HG03378 (cell line): ENCODE data around the gene FXR2.

Experiments used
- ATAC-seq: cut with Tn5 transposase; IDR thresholded peaks from one replicate; pipeline ENCODE4 v1.9.1; 2021; ENCODE audit warnings: mild to moderate bottlenecking, moderate library complexity; ENCODE audit not compliant: unreplicated experiment

Gene FXR2

DNA sequence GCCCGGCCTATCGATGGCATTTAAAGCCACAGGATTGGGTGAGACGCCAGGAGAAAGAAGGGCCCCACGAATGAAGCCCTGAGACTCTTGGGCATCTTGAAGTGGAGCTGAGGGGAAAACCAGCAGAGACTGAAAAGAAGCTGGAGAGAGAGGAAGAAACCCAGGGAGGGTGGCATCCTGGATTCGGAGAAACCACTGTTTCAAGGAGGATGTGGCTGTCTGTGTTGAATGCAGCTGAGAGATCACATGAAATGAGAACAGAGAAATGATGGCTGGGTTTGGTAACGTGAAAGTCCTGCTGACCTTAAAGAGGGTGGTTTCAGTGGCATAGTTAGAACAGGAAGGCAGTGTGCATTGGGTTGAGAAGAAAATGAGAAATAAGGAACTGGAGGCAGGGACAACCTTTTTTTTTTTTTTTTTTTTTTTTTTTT lies 62.1 kb downstream of the FXR2 start:
- ATAC-seq = peak; percentile 65

DNA sequence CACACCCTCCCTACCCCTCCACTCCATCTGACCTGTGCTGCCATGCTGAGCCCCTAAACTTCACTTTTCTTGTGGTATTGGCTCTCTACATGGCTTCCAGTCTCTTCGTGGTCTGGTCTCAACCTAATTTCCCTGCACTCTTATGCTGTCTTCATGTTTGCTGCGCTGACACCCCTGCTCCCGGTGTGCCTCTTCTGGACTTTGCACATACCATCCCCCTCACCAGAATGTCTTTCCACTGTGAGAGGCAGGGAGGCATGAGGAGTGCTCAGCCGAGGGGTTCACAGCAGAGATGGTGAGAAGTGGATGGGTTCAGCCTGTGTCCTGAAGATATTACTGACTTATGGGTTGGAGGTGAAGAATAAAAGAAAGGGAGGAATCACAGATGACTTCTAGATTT lies 63.3 kb downstream of the FXR2 start:
- ATAC-seq = no peak

DNA sequence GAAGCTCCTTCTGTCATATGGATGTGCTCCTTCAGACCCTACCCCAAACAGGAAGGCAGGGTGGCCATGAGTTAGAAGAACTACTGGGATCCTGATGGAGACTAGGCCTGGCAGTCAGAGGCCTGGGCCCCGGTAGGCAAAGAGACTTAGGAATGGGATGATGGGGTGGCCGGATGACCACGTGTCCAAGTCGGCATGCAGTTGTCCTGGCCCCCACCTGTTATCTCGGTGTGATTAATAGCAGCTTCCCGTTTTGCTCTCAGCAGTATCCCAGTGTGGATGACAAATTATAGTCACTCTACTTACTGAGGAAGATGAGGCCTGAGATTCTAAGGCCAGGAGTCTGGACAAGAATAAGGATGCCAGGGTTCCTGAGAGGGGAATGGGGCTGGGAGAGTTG lies 64.4 kb downstream of the FXR2 start:
- ATAC-seq = no peak

DNA sequence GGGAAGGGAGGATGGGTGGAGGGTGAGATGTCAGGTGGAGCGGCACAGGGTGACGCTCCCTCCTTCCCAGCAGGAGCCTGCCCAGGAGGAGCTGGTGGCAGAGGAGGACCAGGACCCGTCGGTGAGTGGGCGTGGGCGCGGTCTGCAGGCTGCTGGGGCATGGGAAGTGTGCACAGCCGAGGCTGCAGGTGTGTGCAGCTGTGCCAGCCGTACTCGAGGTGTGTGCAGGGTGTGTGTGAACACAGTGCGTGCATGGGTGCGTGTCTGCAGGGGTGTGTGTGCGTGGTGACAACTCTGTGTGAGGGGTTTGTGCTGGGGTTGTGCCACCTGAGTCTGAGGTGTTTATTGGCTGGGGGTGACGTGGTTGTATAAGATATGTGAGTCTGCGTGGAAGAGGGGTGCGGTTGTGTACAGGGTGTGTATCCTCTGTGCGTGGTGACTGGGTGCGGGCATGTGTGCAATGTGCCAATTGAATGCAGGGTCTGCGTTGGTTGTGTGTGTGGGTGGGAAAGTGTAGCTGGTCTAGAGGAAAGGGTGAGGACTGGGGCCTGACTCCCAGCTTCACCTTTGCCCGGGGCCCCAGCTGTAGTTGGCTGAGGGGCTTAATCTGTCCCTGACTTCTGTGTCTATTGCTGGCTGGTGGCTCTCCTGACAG lies 65.2 kb downstream of the FXR2 start:
- no peak for ATAC-seq

DNA sequence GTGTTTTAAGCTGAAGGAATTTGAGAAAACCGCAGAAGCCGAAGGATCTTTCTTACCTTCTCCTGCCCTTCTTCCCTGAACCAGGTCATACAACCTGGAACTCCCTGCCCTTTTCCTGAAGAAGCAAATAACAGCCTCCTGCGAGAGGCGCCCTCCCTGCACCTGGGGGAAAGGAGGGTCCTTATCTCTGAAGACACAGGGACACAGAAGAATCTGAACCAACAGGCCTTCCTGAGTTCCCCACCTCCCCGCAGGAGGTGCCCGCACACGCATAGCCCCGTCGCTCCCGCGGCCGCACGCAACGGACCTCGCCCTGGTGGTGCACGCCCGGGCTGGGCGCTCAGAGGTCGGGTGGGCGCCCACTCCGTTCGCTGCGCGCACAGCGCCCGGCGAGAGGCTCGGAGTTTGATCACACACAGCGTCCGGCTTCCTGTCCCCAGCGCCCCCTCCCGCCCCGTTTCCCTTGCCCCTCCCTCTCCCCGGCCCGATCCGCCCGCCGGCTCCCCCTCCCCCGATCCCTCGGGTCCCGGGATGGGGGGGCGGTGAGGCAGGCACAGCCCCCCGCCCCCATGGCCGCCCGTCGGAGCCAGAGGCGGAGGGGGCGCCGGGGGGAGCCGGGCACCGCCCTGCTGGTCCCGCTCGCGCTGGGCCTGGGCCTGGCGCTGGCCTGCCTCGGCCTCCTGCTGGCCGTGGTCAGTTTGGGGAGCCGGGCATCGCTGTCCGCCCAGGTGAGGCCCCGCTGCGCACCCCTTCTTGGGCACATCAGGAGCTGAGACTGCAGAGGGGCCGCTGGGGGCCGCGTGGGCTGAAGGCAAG lies 65.9 kb downstream of the FXR2 start, which contains the start of gene TNFSF12:
TSS of gene TNFSF12 (plus strand) at position 474 of the 816 bp plus-strand sequence. CDS start at position 570, 96 bp downstream.
- ATAC-seq = no peak

DNA sequence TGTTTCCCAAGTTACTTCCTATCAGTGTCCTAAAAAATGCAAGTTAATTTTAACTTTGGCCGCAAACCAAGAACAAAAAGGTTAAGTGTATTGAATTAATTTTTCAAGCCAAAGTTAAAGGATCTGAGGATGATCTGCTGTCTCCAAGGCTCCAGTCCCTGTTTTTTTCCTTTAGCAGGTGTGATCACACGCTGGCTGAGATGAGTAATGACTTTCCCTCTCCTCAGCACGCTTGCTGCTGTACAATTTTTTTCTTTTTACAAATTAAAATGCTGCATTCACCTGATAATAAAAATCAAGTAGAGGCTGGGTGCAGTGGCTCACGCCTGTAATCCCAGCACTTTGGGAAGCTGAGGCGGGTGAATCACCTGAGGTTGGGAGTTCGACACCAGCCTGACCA lies 69.8 kb downstream of the FXR2 start:
- ATAC-seq = no peak
